Mesenchymal stem cell (in vitro differentiated cells and primary cell): ENCODE results near the gene PCDH11Y. TPM values are rescaled to one million over a fixed set of nuclear protein-coding genes. Genes with fewer than 3 reads are reported as not detected.
"Not testable (repeated sequence)": the region's sequence is repeated elsewhere in the genome, so short reads cannot be mapped to it uniquely, and the experiment has no call there.

Experiments used
- DNase-seq: peaks from one replicate; pipeline ENCODE4 v3.0.0-alpha.2; 2013
- H2AFZ ChIP-seq: one replicate; pipeline ENCODE4 v1.6.1; 2013; ENCODE audit warnings: low read depth, mild to moderate bottlenecking, control low read depth, inconsistent platforms, low read length, moderate library complexity
- H2AK5ac ChIP-seq: 2 replicates; pipeline ENCODE4 v1.6.1; 2013; ENCODE audit warnings: low read length, moderate library complexity, mild to moderate bottlenecking, inconsistent platforms; ENCODE audit not compliant: severe bottlenecking
- H2BK120ac ChIP-seq: one replicate; pipeline ENCODE4 v1.6.1; 2013; ENCODE audit warnings: low read depth, mild to moderate bottlenecking, inconsistent platforms, low read length, moderate library complexity
- H2BK12ac ChIP-seq, 2 experiments: one replicate each; pipeline ENCODE4 v1.6.1; 2013; ENCODE audit warnings: inconsistent platforms in 2 of 2, low read length in 2 of 2, mild to moderate bottlenecking in 2 of 2, moderate library complexity in 2 of 2, control low read depth in 1 of 2
- H2BK15ac ChIP-seq: one replicate; pipeline ENCODE4 v1.6.1; 2013; ENCODE audit warnings: mild to moderate bottlenecking, low read depth, inconsistent platforms; ENCODE audit not compliant: poor library complexity, severe bottlenecking
- H2BK5ac ChIP-seq: 2 replicates; pipeline ENCODE4 v1.6.1; 2013; ENCODE audit warnings: low read depth, mild to moderate bottlenecking, low read length, control low read depth, inconsistent platforms; ENCODE audit not compliant: poor library complexity, severe bottlenecking
- H3K14ac ChIP-seq, 2 experiments: one replicate each; pipeline ENCODE4 v1.6.1; 2013; ENCODE audit warnings: inconsistent platforms in 2 of 2, low read length in 2 of 2, control low read depth in 1 of 2, mild to moderate bottlenecking in 1 of 2, moderate library complexity in 1 of 2
- H3K18ac ChIP-seq, 2 experiments: one replicate each; pipeline ENCODE4 v1.6.1; 2013; ENCODE audit warnings: inconsistent platforms in 2 of 2, low read length in 2 of 2, control low read depth in 1 of 2, low read depth in 1 of 2, mild to moderate bottlenecking in 1 of 2
- H3K23ac ChIP-seq, 2 experiments: one replicate each; pipeline ENCODE4 v1.6.1; 2013; ENCODE audit warnings: inconsistent platforms in 2 of 2, low read length in 2 of 2, mild to moderate bottlenecking in 2 of 2, moderate library complexity in 2 of 2, control low read depth in 1 of 2
- H3K27ac ChIP-seq: 2 replicates; pipeline ENCODE4 v1.5.1; 2013; ENCODE audit warnings: mild to moderate bottlenecking, moderate library complexity, low read length, control low read depth, inconsistent platforms; ENCODE audit not compliant: poor library complexity, severe bottlenecking
- H3K27me3 ChIP-seq, 2 experiments: 2 replicates each; pipeline versions ENCODE4 v1.6.1 to v1.7.0; 2013; ENCODE audit warnings: low read length in 2 of 2, mild to moderate bottlenecking in 2 of 2, moderate library complexity in 2 of 2, control low read depth in 1 of 2, inconsistent platforms in 1 of 2; ENCODE audit not compliant: control insufficient read depth in 1 of 2, insufficient read depth in 1 of 2
- H3K36me3 ChIP-seq, 2 experiments: 2 replicates each; pipeline versions ENCODE4 v1.6.1 to v1.7.0; 2013; ENCODE audit warnings: low read length in 2 of 2, control low read depth in 1 of 2, inconsistent platforms in 1 of 2, low read depth in 1 of 2, mild to moderate bottlenecking in 1 of 2; ENCODE audit not compliant: insufficient read depth in 2 of 2, control insufficient read depth in 1 of 2
- H3K4ac ChIP-seq, 2 experiments: one replicate each; pipeline ENCODE4 v1.6.1; 2013; ENCODE audit warnings: inconsistent platforms in 2 of 2, low read length in 2 of 2, mild to moderate bottlenecking in 2 of 2, moderate library complexity in 2 of 2, control low read depth in 1 of 2, low read depth in 1 of 2
- H3K4me1 ChIP-seq: 2 replicates; pipeline ENCODE4 v1.6.1; 2013; ENCODE audit warnings: low read depth, low read length, control low read depth; ENCODE audit not compliant: control insufficient read depth, insufficient read depth
- H3K4me2 ChIP-seq: 2 replicates; pipeline ENCODE4 v1.6.1; 2013; ENCODE audit warnings: low read length, mild to moderate bottlenecking, inconsistent platforms; ENCODE audit not compliant: poor library complexity, severe bottlenecking
- H3K4me3 ChIP-seq, 2 experiments: 2 replicates each; pipeline versions ENCODE4 v1.5.1 to v1.7.0; 2013; ENCODE audit warnings: low read length in 2 of 2, mild to moderate bottlenecking in 2 of 2, control low read depth in 1 of 2, low read depth in 1 of 2; ENCODE audit not compliant: insufficient read depth in 1 of 2
- H3K79me1 ChIP-seq: replicated peaks from 2 replicates; pipeline ENCODE4 v1.6.1; 2013; ENCODE audit warnings: mild to moderate bottlenecking, control low read depth, low read length, inconsistent platforms; ENCODE audit not compliant: poor library complexity, severe bottlenecking
- H3K9ac ChIP-seq: 2 replicates; pipeline ENCODE4 v1.7.0; 2013; ENCODE audit warnings: mild to moderate bottlenecking, low read length, moderate library complexity
- H3K9me3 ChIP-seq: 2 replicates; pipeline ENCODE4 v1.7.0; 2013; ENCODE audit warnings: mild to moderate bottlenecking, low read length; ENCODE audit not compliant: control insufficient read depth
- H4K8ac ChIP-seq: one replicate; pipeline ENCODE4 v1.6.1; 2013; ENCODE audit warnings: inconsistent platforms, mild to moderate bottlenecking, low read length, moderate library complexity
- H4K91ac ChIP-seq: one replicate; pipeline ENCODE4 v1.6.1; 2013; ENCODE audit warnings: mild to moderate bottlenecking, low read length, inconsistent platforms
- WGBS: methylation state at CpG from one replicate; pipeline ENCODE4 v1.1.7; 2013; ENCODE audit warnings: mixed read lengths; 5-methylcytosine and 5-hydroxymethylcytosine counted together
- small RNA-seq: library from polyadenylated mRNA; stranded (forward); fragments of <200 nt; extraction: miRNeasy Mini kit (QIAGEN cat#:217004); gene quantifications from one replicate; pipeline ENCODE3, GENCODE V24; 2013; ENCODE audit warnings: low read depth

The PCDH11Y gene

DNA sequence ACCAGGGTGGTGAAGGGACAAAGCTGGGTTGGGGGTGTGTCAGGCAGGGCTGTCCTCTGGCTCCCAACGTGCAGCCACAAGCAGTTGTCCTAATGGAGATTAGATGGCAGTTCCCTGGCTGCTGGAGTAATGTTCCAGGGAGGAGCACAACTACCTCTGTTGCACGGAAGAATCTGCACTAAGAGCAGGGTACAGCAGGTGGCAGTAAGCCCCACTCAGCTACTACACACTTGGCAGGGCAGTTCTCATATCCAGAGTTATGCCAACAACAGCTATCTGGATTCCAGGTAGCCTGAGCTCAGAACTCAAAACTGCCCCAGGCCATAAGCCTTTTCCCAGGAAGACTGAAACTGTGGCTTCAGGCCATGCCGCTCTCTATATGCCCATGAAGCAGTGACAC, 761.3 kb downstream of the PCDH11Y start:
- H2BK120ac ChIP-seq, H3K4me3 ChIP-seq, H3K9ac ChIP-seq, H2BK12ac ChIP-seq, H3K4me2 ChIP-seq, H3K4ac ChIP-seq, H3K79me1 ChIP-seq, H3K14ac ChIP-seq, H2BK15ac ChIP-seq, H2AFZ ChIP-seq, H3K27me3 ChIP-seq, H3K9me3 ChIP-seq, H4K91ac ChIP-seq, H3K4me1 ChIP-seq, H3K36me3 ChIP-seq, DNase-seq, H3K18ac ChIP-seq, H3K27ac ChIP-seq, H4K8ac ChIP-seq, H3K23ac ChIP-seq, H2AK5ac ChIP-seq, H2BK5ac ChIP-seq: not testable (repeated sequence)
- 34% methylated on average over 2 of the region's 3 CpGs for WGBS

- H3K36me3 ChIP-seq, H3K18ac ChIP-seq, H4K91ac ChIP-seq, H4K8ac ChIP-seq, H3K4me3 ChIP-seq, H2BK120ac ChIP-seq, H2AK5ac ChIP-seq, H2BK12ac ChIP-seq, H3K9me3 ChIP-seq, H3K4me2 ChIP-seq, DNase-seq, H3K27me3 ChIP-seq, H3K4ac ChIP-seq, H3K9ac ChIP-seq, H2BK15ac ChIP-seq, H3K4me1 ChIP-seq, H2AFZ ChIP-seq, H3K79me1 ChIP-seq, H3K23ac ChIP-seq, H2BK5ac ChIP-seq, H3K27ac ChIP-seq, H3K14ac ChIP-seq: not testable (repeated sequence)
- no CpG with 5 or more reads among the region's 1 CpG for WGBS
These were observed 776.4 kb downstream of the PCDH11Y start for GRCh38 chrY:5776485-5776884.

Small RNAs within 50 kb of the gene (small RNA-seq; reads per million reads assigned to genes)
- gene RNU2-57P (not detected), gene SNX3P1Y (not detected)
